NCI-H460 (cell line): ENCODE results near the gene CPED1. TPM values are rescaled to one million over a fixed set of nuclear protein-coding genes. Genes with fewer than 3 reads are reported as not detected.
"Not testable (repeated sequence)": the region's sequence is repeated elsewhere in the genome, so short reads cannot be mapped to it uniquely, and the experiment has no call there.

ENCODE experiments used
- DNase-seq: peaks from one replicate; pipeline ENCODE4 v3.0.0-alpha.2; 2016; ENCODE audit warnings: low read depth; ENCODE audit errors: extremely low read depth
- total RNA-seq: library from RNA; depleted of rRNA; stranded (reverse); fragments of >200 nt; shearing (Covaris generic); gene quantifications from 2 replicates; pipeline ENCODE4 v1.2.3, GENCODE V29; 2014

CPED1 gene
- total RNA-seq, 1 experiment from 2014 or later, result 17.0 TPM

DNA sequence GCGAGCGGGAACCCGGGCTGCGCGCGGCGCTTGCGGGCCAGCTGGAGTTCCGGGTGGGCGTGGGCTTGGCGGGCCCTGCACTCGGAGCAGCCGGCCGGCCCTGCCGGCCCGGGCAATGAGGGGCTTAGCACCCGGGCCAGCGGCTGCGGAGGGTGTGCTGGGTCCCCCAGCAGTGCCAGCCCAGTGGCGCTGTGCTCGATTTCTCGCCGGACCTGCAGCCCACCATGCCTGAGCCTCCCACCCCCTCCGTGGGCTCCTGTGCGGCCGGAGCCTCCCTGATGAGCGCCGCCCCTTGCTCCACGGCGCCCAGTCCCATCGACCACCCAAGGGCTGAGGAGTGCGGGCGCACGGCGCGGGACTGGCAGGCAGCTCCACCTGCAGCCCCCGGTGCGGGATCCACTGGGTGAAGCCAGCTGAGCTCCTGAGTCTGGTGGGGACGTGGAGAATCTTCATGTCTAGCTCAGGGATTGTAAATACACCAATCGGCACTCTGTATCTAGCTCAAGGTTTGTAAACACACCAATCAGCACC, 71.5 kb downstream of the CPED1 start:
- DNase-seq, result not testable (repeated sequence)

DNA sequence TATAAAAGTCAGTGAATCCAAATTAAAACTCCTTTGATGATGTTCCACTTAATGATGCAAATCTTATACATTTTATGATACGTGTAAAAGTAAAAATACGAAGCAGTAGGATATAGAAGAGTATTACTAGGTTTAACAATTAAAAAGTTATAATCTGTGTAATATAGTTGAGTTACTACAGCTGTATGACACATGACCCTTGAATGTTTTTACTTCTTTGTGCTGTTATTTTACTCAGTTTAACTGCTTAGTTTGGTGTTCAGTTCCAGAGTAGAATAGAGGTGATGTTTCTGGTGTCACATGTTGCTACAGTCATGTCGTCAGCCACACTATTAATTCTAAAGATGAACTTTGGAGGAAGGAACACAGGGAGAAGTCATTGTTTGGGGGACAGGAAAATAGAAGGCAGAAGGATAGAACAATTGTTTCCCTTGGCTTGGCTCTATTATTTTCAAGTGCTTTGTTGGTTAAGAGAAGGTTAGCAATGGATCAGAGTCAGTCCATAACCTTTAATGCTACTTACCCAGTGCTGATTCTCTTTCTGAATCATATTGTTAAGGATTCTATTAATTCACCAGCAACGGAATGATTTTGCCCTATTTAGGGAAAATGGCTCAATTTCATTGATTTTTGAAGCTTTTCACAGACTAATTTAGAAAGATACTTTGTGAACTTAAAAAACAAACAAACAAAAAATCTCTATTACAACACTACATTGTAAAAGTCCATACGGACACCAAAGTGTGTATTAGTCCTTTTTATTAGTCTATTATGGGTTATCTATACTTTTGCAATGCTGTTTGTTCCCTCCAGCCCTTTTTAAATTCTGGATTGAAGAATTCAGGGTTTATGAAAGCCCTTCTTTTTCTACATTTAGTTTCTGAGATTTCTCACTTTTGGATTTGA, 73.4 kb downstream of the CPED1 start:
- no peak for DNase-seq

DNA sequence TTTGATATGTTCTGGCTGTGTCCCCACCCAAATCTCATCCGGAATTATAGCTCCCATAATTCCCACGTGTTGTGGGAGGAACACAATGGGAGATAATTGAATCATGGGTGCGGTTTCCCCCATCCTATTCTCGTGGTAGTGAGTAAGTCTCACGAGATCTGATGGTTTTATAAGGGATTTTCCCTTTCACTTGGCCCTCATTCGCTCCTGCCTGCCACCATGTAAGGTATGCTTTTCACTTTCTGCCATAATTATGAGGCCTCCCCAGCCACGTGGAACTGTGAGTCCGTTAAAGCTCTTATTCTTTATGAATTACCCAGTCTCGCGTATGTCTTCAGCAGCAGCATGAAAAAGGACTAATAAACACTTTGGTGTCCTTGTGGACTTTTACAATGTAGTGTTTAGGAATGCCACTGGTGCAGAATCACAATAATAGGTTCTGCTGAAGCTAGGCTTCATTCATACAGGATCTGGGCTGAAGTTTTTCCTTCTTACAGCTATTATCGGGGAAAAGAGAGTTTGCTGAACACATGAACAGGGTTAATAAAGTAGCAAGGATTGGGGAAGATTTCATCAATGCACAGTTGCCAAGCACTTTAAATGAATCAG, 74.3 kb downstream of the CPED1 start:
- no peak for DNase-seq

DNA sequence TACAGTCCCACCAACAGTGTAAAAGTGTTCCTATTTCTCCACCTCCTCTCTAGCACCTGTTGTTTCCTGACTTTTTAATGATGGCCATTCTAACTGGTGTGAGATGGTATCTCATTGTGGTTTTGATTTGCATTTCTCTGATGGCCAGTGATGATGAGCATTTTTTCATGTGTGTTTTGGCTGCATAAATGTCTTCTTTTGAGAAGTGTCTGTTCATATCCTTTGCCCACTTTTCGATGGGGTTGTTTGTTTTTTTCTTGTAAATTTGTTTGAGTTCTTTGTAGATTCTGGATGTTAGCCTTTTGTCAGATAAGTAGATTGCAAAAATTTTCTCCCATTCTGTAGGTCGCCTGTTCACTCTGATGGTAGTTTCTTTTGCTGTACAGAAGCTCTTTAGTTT, 79.2 kb downstream of the CPED1 start:
- DNase-seq, result not testable (repeated sequence)

DNA sequence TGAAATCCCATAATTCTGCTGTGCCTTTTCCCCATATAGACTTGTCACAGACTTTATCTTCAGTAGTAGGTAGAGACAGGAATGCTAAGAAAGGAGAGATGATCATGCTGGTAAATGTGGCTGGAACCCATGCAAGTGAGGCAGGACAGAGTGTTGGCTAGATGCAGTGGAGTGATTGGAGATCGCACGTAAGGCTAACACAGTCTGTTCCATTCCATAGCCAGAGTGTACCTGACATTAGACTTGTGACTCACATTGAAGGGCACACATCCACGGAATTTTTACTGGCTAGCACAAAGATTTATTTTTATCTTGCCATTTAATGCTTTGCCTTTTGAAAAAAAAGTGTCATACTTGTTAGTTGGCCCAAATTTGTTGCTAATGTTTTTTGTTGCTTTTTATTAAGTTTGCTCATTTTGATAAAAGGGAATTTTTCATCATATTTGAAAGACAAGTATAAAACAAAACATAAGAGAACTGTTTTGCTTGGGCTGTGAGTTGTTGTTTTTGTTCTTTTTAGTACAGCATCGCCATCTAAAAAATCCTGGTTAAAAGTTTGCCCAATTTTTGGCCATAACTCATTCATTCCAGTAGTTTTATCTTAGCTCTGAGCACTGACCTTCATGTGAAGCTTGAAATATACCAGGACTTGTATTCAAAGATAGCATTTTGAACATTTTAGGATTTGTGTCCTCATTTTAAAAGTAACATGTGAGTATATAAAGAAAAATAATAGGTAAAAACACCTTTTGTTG, 81.0 kb downstream of the CPED1 start:
- no peak for DNase-seq

DNA sequence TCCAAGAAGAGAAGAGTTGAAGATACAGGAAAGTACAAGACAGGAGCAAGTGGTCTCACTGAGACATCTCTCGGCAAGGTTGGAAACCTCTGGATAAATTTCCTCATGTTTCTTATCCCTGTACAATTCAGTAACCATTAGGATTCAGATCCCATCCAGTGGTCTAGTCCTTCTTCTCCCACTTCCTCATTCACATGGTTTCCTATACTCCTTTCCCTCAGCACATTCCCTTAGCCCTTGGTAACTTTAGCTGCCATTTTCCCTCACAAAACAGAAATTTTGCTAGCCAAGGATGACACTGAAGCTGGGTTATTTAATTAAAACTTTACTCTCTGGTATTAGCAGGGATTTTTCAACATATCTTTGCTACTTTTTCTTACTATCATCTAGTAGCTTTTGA, 82.6 kb downstream of the CPED1 start:
- DNase-seq, result no peak

DNA sequence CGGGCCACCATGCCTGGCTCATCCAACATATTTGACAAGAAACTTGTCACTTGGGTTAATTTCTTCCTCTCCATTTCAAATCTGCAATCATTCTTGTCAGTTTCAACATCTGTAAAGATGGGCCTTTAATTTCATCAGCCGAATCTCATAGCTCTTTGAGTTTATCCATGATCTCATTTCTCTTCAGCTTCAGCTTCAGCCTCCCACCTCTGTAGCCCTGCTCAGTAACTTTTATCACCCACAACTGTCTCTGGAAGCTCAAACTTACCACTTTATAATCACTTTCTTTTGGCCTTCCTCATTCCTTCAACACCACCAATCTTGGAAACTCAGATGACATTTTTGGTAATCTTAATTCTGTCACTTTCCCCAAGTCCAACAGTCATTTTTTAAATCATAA, 83.2 kb downstream of the CPED1 start:
- no peak for DNase-seq

DNA sequence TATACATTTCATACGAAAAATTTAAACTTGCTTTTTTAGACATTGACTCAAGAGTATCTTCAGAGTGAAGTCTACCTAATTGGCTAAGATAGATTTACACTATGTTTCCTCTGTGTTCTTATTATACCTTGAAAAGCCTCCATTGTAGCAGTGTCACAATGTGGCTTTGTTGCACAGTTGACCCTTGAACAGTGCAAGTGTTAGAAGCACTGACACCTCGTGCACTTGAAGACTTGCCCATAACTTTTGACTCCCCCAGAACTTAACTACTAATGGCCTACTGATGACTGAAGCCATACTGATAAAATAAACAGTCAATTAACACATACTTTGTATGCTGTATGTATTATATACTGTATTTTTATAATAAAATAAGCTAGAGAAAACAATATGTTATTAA, 84.3 kb downstream of the CPED1 start:
- DNase-seq, result no peak

DNA sequence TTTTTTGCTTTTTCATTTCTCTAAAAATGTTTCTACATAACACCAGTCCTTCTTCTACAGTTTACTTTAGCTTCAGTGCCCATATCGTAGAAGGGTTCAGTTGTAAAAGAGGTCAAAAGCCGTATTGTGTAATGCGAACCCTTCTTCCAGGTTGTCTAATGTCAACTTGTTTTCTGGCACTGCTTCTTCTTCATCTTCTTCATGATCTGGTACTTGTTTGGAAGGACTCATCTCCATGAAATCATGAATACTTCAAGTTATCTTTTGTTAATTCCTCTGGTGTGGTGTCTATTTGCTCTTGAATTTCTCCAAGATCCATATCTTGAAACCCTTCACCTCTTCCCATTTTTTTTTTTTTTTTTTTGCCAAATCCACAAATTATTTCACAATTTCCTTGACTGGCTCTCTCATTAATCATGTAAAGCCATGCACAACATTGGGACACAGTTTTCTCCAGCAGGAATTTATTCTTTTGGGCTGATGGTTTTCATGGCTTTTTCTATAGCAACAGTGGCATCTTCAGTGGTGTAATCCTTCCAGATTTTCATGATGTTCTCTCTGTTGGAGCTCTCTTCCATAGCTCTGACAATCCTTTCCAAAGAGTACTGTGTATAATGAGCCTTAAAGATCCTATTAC, 85.1 kb downstream of the CPED1 start:
- DNase-seq, result no peak

DNA sequence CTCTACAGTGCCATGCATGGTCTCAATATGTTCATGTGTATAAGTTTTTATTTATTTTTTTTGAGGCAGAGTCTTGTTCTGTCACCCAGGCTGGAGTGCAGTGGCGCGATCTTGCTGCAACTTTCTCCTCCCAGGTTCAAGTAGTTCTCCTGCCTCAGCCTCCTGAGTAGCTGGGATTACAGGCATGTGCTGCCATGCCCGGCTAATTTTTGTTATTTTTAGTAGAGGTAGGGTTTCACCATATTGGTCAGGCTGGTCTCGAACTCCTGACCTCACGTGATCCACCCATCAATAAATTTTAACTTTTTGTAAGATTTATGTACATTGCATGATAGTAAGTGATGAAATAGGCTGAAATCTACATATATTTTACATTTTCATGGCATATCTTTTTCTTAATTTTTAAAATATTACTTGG, 86.9 kb downstream of the CPED1 start:
- not testable (repeated sequence) for DNase-seq

DNA sequence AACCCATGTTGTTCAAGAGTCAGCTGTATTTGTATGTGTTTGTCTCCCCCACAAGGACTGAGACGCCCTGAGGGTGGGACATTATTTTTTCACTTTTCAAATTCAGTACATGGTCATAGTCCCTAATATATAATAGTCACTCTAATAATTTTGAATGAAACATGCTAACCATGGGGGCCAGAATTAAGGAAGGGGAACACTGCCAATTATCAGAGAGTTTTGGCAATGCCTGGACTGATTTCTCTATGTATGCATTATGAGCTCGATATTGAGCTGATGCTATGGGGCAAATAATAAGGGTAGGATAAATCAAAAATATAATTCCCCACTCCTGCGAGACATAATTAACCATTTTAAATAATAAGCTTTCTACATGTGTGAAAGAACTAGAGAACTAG, 87.4 kb downstream of the CPED1 start:
- no peak for DNase-seq

DNA sequence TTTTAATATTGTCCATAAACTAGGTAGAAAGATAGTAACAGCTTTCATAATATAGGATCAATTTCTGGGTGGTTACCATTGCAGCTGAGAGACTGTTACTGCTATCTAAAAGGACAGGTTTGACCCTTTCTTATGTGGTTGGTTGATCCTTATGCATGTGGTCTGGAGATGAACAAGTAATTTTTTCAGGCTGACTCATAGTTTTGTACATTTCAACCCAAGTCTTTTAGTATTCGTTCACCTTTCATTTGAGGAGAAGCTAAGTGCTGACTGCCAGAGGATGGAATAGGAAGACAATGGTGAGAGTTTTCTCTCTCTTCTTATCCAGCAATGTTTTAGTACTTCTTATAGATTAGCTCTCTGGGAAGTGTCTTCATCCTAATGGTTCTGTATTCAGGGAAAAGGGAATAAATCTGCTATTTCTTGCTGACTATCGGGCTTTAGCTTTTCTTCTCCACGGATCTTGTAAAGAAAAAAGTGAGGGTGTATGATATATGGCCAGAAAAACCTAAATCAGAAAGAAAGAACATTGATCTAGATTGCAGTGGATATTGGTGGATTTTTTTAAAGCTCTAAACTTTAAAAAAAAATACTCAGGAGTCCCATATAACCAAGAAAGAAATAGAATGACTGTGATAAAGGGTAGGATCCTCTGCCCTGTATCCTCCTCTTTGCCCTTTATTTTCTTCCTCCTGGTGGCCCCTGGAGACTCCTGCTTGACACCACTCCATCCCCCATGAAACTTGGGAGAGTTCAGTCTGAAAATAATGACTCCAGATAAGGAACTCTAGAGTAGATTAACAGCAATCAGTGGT, 88.0 kb downstream of the CPED1 start:
- DNase-seq, result no peak

DNA sequence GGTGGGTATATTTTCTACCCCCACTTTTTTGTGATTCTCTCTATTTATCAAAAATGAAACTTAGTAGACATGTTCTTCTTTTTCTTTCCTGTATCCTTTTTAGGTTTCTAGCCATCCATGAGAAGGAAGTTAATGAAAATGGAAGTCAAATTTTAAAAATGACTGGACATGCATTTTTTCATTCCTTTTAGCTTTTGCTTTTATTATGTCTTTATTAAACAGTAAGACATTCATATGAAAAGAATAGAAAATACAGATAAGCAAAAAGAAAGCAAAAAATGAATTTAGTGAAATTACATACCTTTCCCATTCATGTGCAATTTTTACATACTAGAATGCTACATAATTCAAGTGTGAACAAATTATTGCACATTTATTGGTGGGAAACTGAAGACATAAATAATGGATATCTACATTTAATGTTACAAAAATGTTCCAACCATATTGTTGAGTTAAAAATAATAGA, 88.7 kb downstream of the CPED1 start:
- no peak for DNase-seq

DNA sequence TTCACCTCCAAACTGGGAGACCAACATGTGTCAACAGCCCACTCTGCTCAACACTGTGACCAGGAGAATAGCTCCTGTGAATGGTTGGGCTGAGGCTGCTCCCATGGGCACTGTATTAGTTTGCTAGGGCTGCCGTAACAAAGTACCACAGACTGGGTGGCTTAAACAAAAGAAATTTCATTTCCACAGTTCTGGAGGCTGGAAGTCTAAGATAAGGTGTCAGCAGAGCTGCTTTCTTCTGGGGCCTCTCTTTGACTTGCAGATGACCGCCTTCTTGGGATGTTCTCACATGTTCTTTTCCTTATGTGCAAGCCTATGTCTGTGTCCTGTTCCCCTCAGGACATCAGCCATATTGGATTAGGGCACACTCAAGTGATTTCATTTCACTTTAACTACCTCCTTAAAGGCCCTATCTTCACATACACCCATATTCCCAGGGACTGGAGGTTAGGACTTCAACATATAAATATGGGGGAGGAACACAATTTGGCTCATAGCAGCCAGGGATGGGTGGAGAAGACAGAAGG, 90.3 kb downstream of the CPED1 start:
- DNase-seq, result no peak

DNA sequence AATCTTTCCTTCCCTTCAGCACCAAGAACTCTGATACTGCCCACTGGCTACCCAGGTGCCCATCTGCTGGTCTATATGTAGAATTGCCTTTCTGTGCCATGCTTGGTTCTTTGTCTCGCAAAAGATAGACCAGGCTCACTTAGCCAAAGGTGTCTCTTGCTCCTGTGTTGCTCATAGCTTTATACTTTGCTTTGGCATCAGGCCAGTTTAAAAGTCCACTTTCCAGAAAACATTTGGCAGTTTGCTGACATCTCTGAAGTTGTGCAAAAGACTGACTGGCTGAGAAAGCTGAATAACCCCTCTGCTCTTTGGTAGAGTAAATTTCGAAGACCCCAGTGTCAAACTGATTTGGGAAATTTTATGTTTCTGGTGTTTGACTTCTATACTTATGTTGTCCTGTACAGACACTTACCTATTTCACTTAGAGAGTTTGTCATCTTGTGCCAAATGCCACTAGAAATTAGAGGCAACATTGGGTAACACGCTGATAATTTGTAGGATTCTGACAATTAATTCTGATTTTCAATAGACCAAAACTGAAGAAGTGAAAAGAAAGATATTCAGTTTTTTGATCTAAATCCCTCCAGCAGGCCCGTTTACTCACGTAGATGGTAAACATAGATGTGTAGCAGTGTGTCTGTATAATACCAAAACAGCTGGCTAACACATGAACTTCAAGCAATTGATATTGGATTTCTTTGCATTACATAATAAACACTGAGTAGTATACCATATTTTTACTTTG, 91.1 kb downstream of the CPED1 start:
- DNase-seq, result peak; percentile 6

DNA sequence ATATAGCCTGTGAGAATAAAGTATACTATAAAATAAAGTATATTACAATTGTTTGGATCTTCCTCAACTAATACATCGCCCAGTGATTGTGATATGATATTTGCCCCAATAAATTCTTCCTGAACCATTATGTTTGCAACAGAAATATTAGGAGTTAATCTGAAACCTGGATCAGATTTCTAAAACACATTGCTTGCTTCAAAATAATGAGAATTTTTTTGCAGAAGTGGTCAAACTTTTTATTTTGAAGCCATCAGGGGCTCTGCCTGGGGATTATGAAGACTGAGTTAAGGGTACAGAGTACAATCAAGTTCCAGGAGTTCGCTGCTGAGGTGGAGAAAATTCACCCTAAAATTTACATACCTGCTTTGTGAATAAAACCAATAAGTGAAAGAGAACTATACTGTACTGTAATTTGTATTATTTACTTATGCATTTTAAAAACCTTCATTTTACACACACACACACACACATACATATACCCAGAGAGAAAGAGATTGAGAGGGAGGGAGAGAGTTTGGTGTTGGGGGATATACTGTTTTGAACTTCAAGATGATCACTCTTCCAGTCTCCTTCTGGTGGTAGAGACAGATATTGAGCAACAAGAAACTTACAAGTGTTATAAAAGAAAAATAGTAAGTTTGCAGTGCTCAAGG, 91.9 kb downstream of the CPED1 start:
- DNase-seq, result no peak

DNA sequence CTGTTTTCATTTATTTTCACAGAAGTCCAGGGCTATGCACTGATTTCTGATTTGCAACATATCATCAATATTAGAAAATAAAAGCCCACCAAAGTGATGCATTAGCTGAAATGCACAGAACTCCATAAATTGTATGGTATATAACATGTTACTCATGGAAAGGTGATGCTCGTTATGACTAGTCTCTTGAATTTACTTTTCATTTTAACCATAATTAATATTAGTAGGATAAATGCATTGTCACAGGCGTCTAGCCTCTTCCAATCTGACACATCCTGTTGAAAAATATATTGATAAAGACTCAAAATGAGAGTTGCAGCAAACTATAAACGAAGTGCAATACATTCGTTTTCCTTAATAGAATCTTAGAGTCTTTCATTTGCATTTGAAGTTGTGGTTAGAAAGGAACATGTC, 92.4 kb downstream of the CPED1 start:
- DNase-seq, result no peak

DNA sequence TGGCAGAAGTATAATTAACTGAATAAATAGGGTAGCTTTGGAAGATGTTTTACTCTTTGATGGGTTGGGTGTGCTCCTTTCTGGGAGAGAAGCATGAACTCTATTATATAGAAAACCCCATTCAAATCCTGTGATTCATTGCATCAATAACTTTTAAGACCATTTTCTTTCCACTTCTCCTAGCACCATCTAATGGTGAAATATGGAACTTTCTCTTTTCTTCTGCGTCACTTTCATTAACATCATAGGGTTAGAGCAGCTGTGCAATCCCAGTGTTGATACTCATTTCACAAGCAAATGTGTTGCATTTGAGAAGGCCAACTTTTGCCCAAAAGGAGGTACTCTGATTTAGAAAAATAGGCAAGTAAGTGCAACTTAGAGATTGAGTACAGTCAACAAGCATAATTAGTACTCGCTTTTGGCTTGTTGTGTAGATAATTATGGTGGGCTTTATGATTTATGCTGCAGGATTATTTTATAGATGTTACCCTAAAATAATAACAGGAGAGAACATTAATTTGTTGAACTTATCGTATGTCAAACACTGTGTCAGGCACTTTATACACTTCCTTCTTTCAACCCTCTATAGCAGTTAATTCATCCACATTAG, 92.9 kb downstream of the CPED1 start:
- peak; percentile 75 for DNase-seq
